H1 (cell line): Measurements from ENCODE around the gene EYA2.

ENCODE experiments used
- BRCA1 ChIP-seq: IDR thresholded peaks from 2 replicates; pipeline ENCODE4 v1.6.1; 2012; ENCODE audit warnings: low read depth, low read length, improper control_type of control experiment
- CTCF ChIP-seq, 3 experiments: IDR thresholded peaks; 1 replicate in 2 of 3; 2 replicates in 1 of 3; pipeline versions ENCODE4 v1.5.1 to v1.6.1; 2011; ENCODE audit warnings: low read length in 3 of 3, mild to moderate bottlenecking in 3 of 3, inconsistent platforms in 2 of 3, low read depth in 1 of 3, moderate library complexity in 1 of 3; ENCODE audit not compliant: insufficient read depth in 1 of 3; ENCODE audit errors: control extremely low read depth in 1 of 3
- EP300 ChIP-seq, 2 experiments: IDR thresholded peaks; 1 replicate in 1 of 2; 2 replicates in 1 of 2; pipeline ENCODE4 v1.6.1; 2011 to 2012; ENCODE audit warnings: low read depth in 2 of 2, low read length in 2 of 2, mild to moderate bottlenecking in 2 of 2, borderline replicate concordance in 1 of 2, inconsistent platforms in 1 of 2, moderate library complexity in 1 of 2
- KDM5A ChIP-seq: fragments of 200-600 bp; IDR thresholded peaks from 2 replicates; pipeline ENCODE4 v1.7.1; 2012; ENCODE audit warnings: mild to moderate bottlenecking, low read length, inconsistent platforms, mixed read lengths
- MAX ChIP-seq: IDR thresholded peaks from 2 replicates; pipeline ENCODE4 v1.6.1; 2012; ENCODE audit warnings: inconsistent platforms
- POLR2A ChIP-seq, 2 experiments: IDR thresholded peaks; 1 replicate in 1 of 2; 2 replicates in 1 of 2; pipeline ENCODE4 v1.6.1; 2011; ENCODE audit warnings: low read depth in 2 of 2, low read length in 2 of 2, mild to moderate bottlenecking in 2 of 2; ENCODE audit errors: control extremely low read depth in 1 of 2
- POLR2AphosphoS5 ChIP-seq: IDR thresholded peaks from 2 replicates; pipeline ENCODE4 v1.6.1; 2011; ENCODE audit warnings: low read depth, low read length
- RAD21 ChIP-seq, 2 experiments: IDR thresholded peaks in 1 of 2; conservative IDR thresholded peaks in 1 of 2; 2 replicates each; pipeline ENCODE4 v1.6.1; 2011; ENCODE audit warnings: low read depth in 2 of 2, low read length in 2 of 2, improper control_type of control experiment in 1 of 2, inconsistent platforms in 1 of 2, mild to moderate bottlenecking in 1 of 2, moderate library complexity in 1 of 2
- RFX5 ChIP-seq: IDR thresholded peaks from 2 replicates; pipeline ENCODE4 v1.6.1; 2011; ENCODE audit warnings: low read depth, low read length, improper control_type of control experiment, borderline replicate concordance
- SIN3A ChIP-seq, 2 experiments: IDR thresholded peaks in 1 of 2; conservative IDR thresholded peaks in 1 of 2; 2 replicates each; pipeline ENCODE4 v1.6.1; 2011 to 2012; ENCODE audit warnings: low read length in 2 of 2, improper control_type of control experiment in 1 of 2, low read depth in 1 of 2, mild to moderate bottlenecking in 1 of 2

GRCh38 chr20:47205577-47206123, 311.0 kb downstream of the EYA2 start:
- TF ChIP-seq SIN3A (conservative IDR thresholded peaks at IDR 0.05 in 1 of 2, IDR thresholded peaks at IDR 0.05 in 1 of 2; ENCODE audit: low read depth in 1 of 2, low read length in 2 of 2) (no peak), CTCF (IDR thresholded peaks at IDR 0.05; ENCODE audit: control extremely low read depth in 1 of 3, insufficient read depth in 1 of 3, low read depth in 1 of 3, low read length in 3 of 3) (peak; percentile 57 to 78 (median 71)), RAD21 (IDR thresholded peaks at IDR 0.05 in 1 of 2, conservative IDR thresholded peaks at IDR 0.05 in 1 of 2; ENCODE audit: low read depth in 2 of 2, low read length in 2 of 2) (peak; percentile 50 to 68), BRCA1 (no peak), KDM5A (no peak), MAX (0 out of 2 replicates have a peak, but pooled peaks have one; percentile 26), POLR2AphosphoS5 (no peak), POLR2A (IDR thresholded peaks at IDR 0.05; ENCODE audit: control extremely low read depth in 1 of 2, low read depth in 2 of 2, low read length in 2 of 2) (no peak), RFX5 (no peak), EP300 (IDR thresholded peaks at IDR 0.05; ENCODE audit: borderline replicate concordance in 1 of 2, low read depth in 2 of 2, low read length in 2 of 2) (no peak)
